Measurements from ENCODE around the gene RBM39. TPM values are rescaled to one million over a fixed set of nuclear protein-coding genes. Genes with fewer than 3 reads are reported as not detected.

The RBM39 gene
- total and polyA plus RNA-seq, 9 donors: 247 to 389 (median 328) TPM

- Histone ChIP-seq H3K9me3 (no peaks in the 10 kb centered on the region), H3K4me1 (ENCODE audit: insufficient read depth) (peaks cover 11% of the 10 kb centered on the region), H3K27ac (no peak overlapping the region), H3K36me3 (no peaks in the 10 kb centered on the region), H3K27me3 (no peaks in the 10 kb centered on the region), H3K4me3 (no peak overlapping the region)
- TF ChIP-seq EP300 (IDR thresholded peaks at IDR 0.05) (no peak), CTCF (IDR thresholded peaks at IDR 0.05) (no peak), POLR2A (IDR thresholded peaks at IDR 0.05) (no peak)
- 19 to 42% (median 27%) methylated on average over 1 of the region's 1 CpG for WGBS, 3 donors
- intact Hi-C loops (cut with DNase I): loop anchor here in 1 of 4 donors (10.0 kb wide), 1 partner anchor 152 kb away; no protein-coding TSS in a partner anchor
- DNase-seq: no peak
These were observed 9.4 kb downstream of the RBM39 start for GRCh38 chr20:35732644-35732982.

- 68 to 81% (median 68%) methylated on average over 24 of the region's 24 CpGs for WGBS, 3 donors
- H3K27ac ChIP-seq: no peak overlapping the region
These were observed 10.0 kb downstream of the RBM39 start for GRCh38 chr20:35731862-35732643.

GRCh38 chr20:35731469-35731788, 10.6 kb downstream of the RBM39 start:
- intact Hi-C loops (cut with DNase I): loop anchor here in 1 of 4 donors (10.0 kb wide), 1 partner anchor 153 kb away; no protein-coding TSS in a partner anchor
- Histone ChIP-seq H3K9me3 (no peaks in the 10 kb centered on the region), H3K4me3 (no peak overlapping the region), H3K36me3 (no peaks in the 10 kb centered on the region), H3K4me1 (ENCODE audit: insufficient read depth) (peaks cover 11% of the 10 kb centered on the region), H3K27me3 (no peaks in the 10 kb centered on the region), H3K27ac (no peak overlapping the region)
- 36 to 49% (median 45%) methylated on average over 2 of the region's 2 CpGs for WGBS, 3 donors
- no peak for DNase-seq
- TF ChIP-seq CTCF (IDR thresholded peaks at IDR 0.05) (no peak), EP300 (IDR thresholded peaks at IDR 0.05) (no peak), POLR2A (IDR thresholded peaks at IDR 0.05) (no peak)

More at GRCh38 chr20:35731862-35732643, 10.0 kb downstream of the RBM39 start:
- no peak for DNase-seq
- Histone ChIP-seq H3K9me3 (no peaks in the 10 kb centered on the region), H3K4me3 (no peak overlapping the region), H3K4me1 (ENCODE audit: insufficient read depth) (peaks cover 11% of the 10 kb centered on the region), H3K27me3 (no peaks in the 10 kb centered on the region), H3K36me3 (no peaks in the 10 kb centered on the region)
- intact Hi-C loops (cut with DNase I): loop anchor here in 1 of 4 donors (10.0 kb wide), 1 partner anchor 153 kb away; no protein-coding TSS in a partner anchor
- TF ChIP-seq EP300 (IDR thresholded peaks at IDR 0.05): no peak
- TF ChIP-seq CTCF (IDR thresholded peaks at IDR 0.05): no peak

GRCh38 chr20:35730583-35731468, 11.2 kb downstream of the RBM39 start:
- H3K4me1 ChIP-seq (ENCODE audit: insufficient read depth): peaks cover 11% of the 10 kb centered on the region

More at GRCh38 chr20:35730583-35731468, 11.2 kb downstream of the RBM39 start:
- H3K27me3 ChIP-seq: no peaks in the 10 kb centered on the region
- no peaks in the 10 kb centered on the region for H3K36me3 ChIP-seq
- H3K4me3 ChIP-seq: no peak overlapping the region
- intact Hi-C loops (cut with DNase I): loop anchor here in 1 of 4 donors (10.0 kb wide), 1 partner anchor 154 kb away; no protein-coding TSS in a partner anchor
- no peak overlapping the region for H3K27ac ChIP-seq
- no peaks in the 10 kb centered on the region for H3K9me3 ChIP-seq
- DNase-seq: no peak
- no peak for TF ChIP-seq POLR2A (IDR thresholded peaks at IDR 0.05)
- TF ChIP-seq EP300 (IDR thresholded peaks at IDR 0.05): no peak
- no peak for TF ChIP-seq CTCF (IDR thresholded peaks at IDR 0.05)
- 18 to 22% (median 18%) methylated on average over 4 of the region's 4 CpGs for WGBS, 3 donors
